C4-2B (cell line): ENCODE measurements around the gene CEP72.

Experiments
- H3K27ac ChIP-seq: fragments of 450-650 bp; 2 replicates; pipeline ENCODE4 v1.5.1; 2017
- CTCF ChIP-seq: fragments of 450-650 bp; conservative IDR thresholded peaks from 2 replicates; pipeline ENCODE4 v1.5.1; 2017; ENCODE audit warnings: mild to moderate bottlenecking
- ZFX ChIP-seq: fragments of 450-650 bp; IDR thresholded peaks from 2 replicates; pipeline ENCODE4 v1.6.1; 2017

The CEP72 gene

GRCh38 chr5:621341-621761 lies 9.2 kb downstream of the CEP72 start:
- H3K27ac ChIP-seq: no peak overlapping the region
- no peak for TF ChIP-seq CTCF
- TF ChIP-seq ZFX: no peak

GRCh38 chr5:622359-622758 lies 10.2 kb downstream of the CEP72 start:
- no peak for TF ChIP-seq CTCF
- TF ChIP-seq ZFX: no peak
- no peak overlapping the region for H3K27ac ChIP-seq

GRCh38 chr5:622946-623522 lies 10.9 kb downstream of the CEP72 start:
- H3K27ac ChIP-seq: no peak overlapping the region
- TF ChIP-seq CTCF (no peak), ZFX (no peak)

- TF ChIP-seq CTCF (no peak), ZFX (no peak)
- H3K27ac ChIP-seq: no peak overlapping the region
Observed at GRCh38 chr5:623531-623930, 11.4 kb downstream of the CEP72 start.

GRCh38 chr5:624118-624950 lies 12.2 kb downstream of the CEP72 start:
- H3K27ac ChIP-seq: no peak overlapping the region
- TF ChIP-seq CTCF: no peak
- TF ChIP-seq ZFX: no peak

GRCh38 chr5:624951-625230 lies 12.8 kb downstream of the CEP72 start:
- TF ChIP-seq ZFX: no peak
- no peak for TF ChIP-seq CTCF
- H3K27ac ChIP-seq: no peak overlapping the region

GRCh38 chr5:625516-625915 lies 13.4 kb downstream of the CEP72 start:
- no peak for TF ChIP-seq ZFX
- no peak for TF ChIP-seq CTCF

More at GRCh38 chr5:625516-625915, 13.4 kb downstream of the CEP72 start:
- no peak overlapping the region for H3K27ac ChIP-seq
